Upper lobe of left lung (tissue), 4 donors: ENCODE data around the gene SPOCK1.

Experiments
- EP300 ChIP-seq, 4 donors: sonication (generic); formaldehyde crosslinking; IDR thresholded peaks; one replicate each; pipeline ENCODE4 v1.5.1; 2017; ENCODE audit warnings: antibody characterized with exemption in 4 of 4, control low read depth in 2 of 4
- POLR2A ChIP-seq, 4 donors: fragments of 450-650 bp; IDR thresholded peaks; one replicate each; pipeline ENCODE4 v1.5.1; 2016 to 2017; ENCODE audit warnings: antibody characterized with exemption in 4 of 4, mild to moderate bottlenecking in 2 of 4
- POLR2AphosphoS5 ChIP-seq, 2 donors: sonication (generic); formaldehyde crosslinking; IDR thresholded peaks; one replicate each; pipeline ENCODE4 v1.5.1; 2017; ENCODE audit warnings: antibody characterized with exemption in 2 of 2

GRCh38 chr5:137350791-137351190, 148.3 kb downstream of the SPOCK1 start:
- TF ChIP-seq POLR2AphosphoS5 (IDR thresholded peaks at IDR 0.05) (no peak), EP300 (IDR thresholded peaks at IDR 0.05) (no peak), POLR2A (IDR thresholded peaks at IDR 0.05) (no peak)
